ENCODE results near the gene FXYD6. TPM values are rescaled to one million over a fixed set of nuclear protein-coding genes. Genes with fewer than 3 reads are reported as not detected.
A peak's percentile ranks its signal among the peaks of the same experiment; 100 is the strongest.

The FXYD6 gene
- total and polyA plus RNA-seq, 4 donors: 37.0 to 70.0 (median 43.9) TPM

DNA sequence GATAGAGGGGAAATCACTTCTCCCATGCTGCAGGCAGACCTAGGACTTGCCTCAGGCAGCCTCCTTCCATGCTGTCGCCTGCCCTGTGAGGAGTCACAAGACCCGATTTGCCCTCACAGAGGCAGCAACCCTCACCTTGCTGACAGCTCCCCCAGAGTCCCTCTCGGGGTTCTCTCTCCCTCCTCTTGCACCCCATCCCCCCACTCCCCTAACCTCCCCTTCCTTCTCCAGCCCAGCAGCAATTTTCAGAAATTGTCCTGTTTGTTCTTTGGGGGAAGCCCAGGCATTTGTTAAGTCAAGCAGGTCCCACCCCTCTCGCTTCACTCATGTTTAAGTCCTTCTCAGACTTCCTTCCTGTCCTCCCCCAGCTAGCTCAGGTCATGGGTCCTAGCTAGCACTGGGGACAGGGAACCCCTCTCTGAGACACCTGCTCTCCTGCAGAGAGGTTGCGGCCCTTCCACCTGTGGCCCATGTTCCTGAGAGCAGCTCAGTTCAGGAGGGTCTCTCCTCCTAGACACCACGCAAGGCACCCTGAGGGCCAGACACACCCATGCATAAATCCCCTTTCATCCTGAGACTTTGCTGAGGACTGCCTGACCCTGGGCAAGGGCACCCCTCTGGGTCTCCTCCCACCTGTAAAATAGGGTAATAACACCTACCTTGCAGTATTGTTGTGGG lies 45.6 kb downstream of the FXYD6 start:
- no peak overlapping the region for H3K9ac ChIP-seq (ENCODE audit: insufficient read depth in 1 of 2, low read length in 2 of 2)
- peak in 1 of 3 donors; percentile 10 for DNase-seq
- TF ChIP-seq, protein P1, sequence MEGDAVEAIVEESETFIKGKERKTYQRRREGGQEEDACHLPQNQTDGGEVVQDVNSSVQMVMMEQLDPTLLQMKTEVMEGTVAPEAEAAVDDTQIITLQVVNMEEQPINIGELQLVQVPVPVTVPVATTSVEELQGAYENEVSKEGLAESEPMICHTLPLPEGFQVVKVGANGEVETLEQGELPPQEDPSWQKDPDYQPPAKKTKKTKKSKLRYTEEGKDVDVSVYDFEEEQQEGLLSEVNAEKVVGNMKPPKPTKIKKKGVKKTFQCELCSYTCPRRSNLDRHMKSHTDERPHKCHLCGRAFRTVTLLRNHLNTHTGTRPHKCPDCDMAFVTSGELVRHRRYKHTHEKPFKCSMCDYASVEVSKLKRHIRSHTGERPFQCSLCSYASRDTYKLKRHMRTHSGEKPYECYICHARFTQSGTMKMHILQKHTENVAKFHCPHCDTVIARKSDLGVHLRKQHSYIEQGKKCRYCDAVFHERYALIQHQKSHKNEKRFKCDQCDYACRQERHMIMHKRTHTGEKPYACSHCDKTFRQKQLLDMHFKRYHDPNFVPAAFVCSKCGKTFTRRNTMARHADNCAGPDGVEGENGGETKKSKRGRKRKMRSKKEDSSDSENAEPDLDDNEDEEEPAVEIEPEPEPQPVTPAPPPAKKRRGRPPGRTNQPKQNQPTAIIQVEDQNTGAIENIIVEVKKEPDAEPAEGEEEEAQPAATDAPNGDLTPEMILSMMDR (IDR thresholded peaks at IDR 0.05; ENCODE audit: control extremely low read depth, extremely low read depth): no peak

DNA sequence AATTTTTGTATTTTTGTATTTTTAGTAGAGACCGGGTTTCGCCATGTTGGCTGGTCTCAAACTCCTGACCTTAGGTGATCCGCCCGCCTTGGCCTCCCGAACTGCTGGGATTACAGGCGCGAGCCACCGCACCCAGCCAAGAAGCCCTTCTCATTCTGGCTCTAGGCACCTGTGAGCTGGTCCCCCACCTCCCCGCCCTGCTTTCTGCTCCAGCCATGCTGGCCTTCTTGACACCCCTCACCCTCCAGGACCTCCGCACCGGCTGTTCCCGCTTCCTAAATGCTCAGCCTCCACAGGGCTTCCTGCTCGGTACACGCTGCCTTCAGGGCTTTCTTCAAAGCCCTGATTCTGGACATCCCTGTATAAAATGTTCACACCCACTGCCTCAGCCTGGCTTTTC lies 46.4 kb downstream of the FXYD6 start:
- 86 to 90% methylated on average over 14 of the region's 14 CpGs for WGBS, 2 donors
- TF ChIP-seq, protein P1 (IDR thresholded peaks at IDR 0.05; ENCODE audit: control extremely low read depth, extremely low read depth): no peak
- Histone ChIP-seq H3K27ac (ENCODE audit: low read depth in 1 of 2, low read length in 1 of 2) (no peak overlapping the region), H3K27me3 (ENCODE audit: control insufficient read depth in 3 of 3, insufficient read depth in 3 of 3, low read length in 2 of 3) (no peaks in the 10 kb centered on the region), H3K4me3 (no peak overlapping the region), H3K9ac (ENCODE audit: insufficient read depth in 1 of 2, low read length in 2 of 2) (no peak overlapping the region), H3K4me1 (ENCODE audit: control insufficient read depth in 5 of 5, insufficient read depth in 5 of 5, low read length in 5 of 5) (peaks cover 0 to 41% (median 17%) of the 10 kb centered on the region in 5 donors), H3K36me3 (ENCODE audit: control insufficient read depth in 4 of 4, insufficient read depth in 4 of 4, low read length in 4 of 4) (no peaks in the 10 kb centered on the region), H3K9me3 (ENCODE audit: control insufficient read depth in 4 of 4, insufficient read depth in 3 of 4, low read length in 3 of 4) (no peaks in the 10 kb centered on the region)
- no peak for ATAC-seq (ENCODE audit: insufficient read depth, low FRiP score)
- peak in 1 of 3 donors; percentile 7 for DNase-seq

More for the DNA sequence above, 45.6 kb downstream of the FXYD6 start:
- 42 to 48% methylated on average over 6 of the region's 6 CpGs for WGBS, 2 donors
- peaks cover 0 to 34% (median 12%) of the 10 kb centered on the region in 5 donors for H3K4me1 ChIP-seq (ENCODE audit: control insufficient read depth in 5 of 5, insufficient read depth in 5 of 5, low read length in 5 of 5)
- H3K4me3 ChIP-seq: no peak overlapping the region
- ATAC-seq (ENCODE audit: insufficient read depth, low FRiP score): no peak
- H3K27me3 ChIP-seq (ENCODE audit: control insufficient read depth in 3 of 3, insufficient read depth in 3 of 3, low read length in 2 of 3): no peaks in the 10 kb centered on the region
- H3K36me3 ChIP-seq (ENCODE audit: control insufficient read depth in 4 of 4, insufficient read depth in 4 of 4, low read length in 4 of 4): no peaks in the 10 kb centered on the region
- no peaks in the 10 kb centered on the region for H3K9me3 ChIP-seq (ENCODE audit: control insufficient read depth in 4 of 4, insufficient read depth in 3 of 4, low read length in 3 of 4)
- H3K27ac ChIP-seq (ENCODE audit: low read depth in 1 of 2, low read length in 1 of 2): no peak overlapping the region

DNA sequence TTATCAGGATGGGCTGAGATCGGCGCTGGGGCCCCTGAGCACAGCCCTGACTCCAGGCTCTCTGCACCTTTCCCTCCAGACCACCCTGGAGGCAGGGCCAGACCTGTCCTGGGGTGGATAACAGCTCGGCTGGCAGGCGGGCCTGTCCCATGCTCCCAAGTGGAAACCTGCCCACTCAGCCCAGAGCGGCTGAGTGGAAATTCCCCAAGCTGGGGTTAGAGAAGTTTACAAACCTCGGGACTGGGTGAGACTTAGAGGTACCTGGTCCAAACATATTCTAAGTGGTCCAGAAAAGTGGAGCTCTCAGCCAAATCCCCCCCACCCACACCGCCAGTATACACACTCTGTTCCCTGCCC lies 47.1 kb downstream of the FXYD6 start:
- TF ChIP-seq, protein P1 (IDR thresholded peaks at IDR 0.05; ENCODE audit: control extremely low read depth, extremely low read depth): no peak
- ATAC-seq (ENCODE audit: insufficient read depth, low FRiP score): no peak
- H3K36me3 ChIP-seq (ENCODE audit: control insufficient read depth in 4 of 4, insufficient read depth in 4 of 4, low read length in 4 of 4): no peaks in the 10 kb centered on the region
- no peaks in the 10 kb centered on the region for H3K9me3 ChIP-seq (ENCODE audit: control insufficient read depth in 4 of 4, insufficient read depth in 3 of 4, low read length in 3 of 4)
- peaks cover 0 to 49% (median 24%) of the 10 kb centered on the region in 5 donors for H3K4me1 ChIP-seq (ENCODE audit: control insufficient read depth in 5 of 5, insufficient read depth in 5 of 5, low read length in 5 of 5)
- H3K27ac ChIP-seq (ENCODE audit: low read depth in 1 of 2, low read length in 1 of 2): peak overlapping the region in 1 of 2 donors; percentile 14
- H3K4me3 ChIP-seq: no peak overlapping the region
- 67 to 79% methylated on average over 7 of the region's 7 CpGs for WGBS, 2 donors
- H3K27me3 ChIP-seq (ENCODE audit: control insufficient read depth in 3 of 3, insufficient read depth in 3 of 3, low read length in 2 of 3): no peaks in the 10 kb centered on the region
- DNase-seq: no peak
- no peak overlapping the region for H3K9ac ChIP-seq (ENCODE audit: insufficient read depth in 1 of 2, low read length in 2 of 2)
